Chondrocyte (in vitro differentiated cells): ENCODE measurements around the gene COL8A1. TPM values are rescaled to one million over a fixed set of nuclear protein-coding genes. Genes with fewer than 3 reads are reported as not detected.

Source experiments
- DNase-seq: peaks from one replicate; pipeline ENCODE4 v3.0.0; 2021; ENCODE audit warnings: mixed read lengths, low spot score
- H3K27ac Mint-ChIP-seq: one replicate; pipeline ENCODE4 v1.8.0; 2021; ENCODE audit warnings: mild to moderate bottlenecking, moderate library complexity, mixed read lengths; ENCODE audit not compliant: unreplicated experiment
- H3K27me3 Mint-ChIP-seq: 2 replicates; pipeline ENCODE4 v1.8.0; 2021; ENCODE audit warnings: low read depth, mixed read lengths
- H3K36me3 Mint-ChIP-seq: 2 replicates; pipeline ENCODE4 v1.8.0; 2021; ENCODE audit warnings: low read depth, mixed read lengths
- H3K4me1 Mint-ChIP-seq: 2 replicates; pipeline ENCODE4 v1.8.0; 2021; ENCODE audit warnings: low read depth, mild to moderate bottlenecking, mixed read lengths
- H3K4me3 Mint-ChIP-seq: one replicate; pipeline ENCODE4 v1.8.0; 2021; ENCODE audit warnings: mild to moderate bottlenecking, moderate library complexity, mixed read lengths; ENCODE audit not compliant: unreplicated experiment
- H3K9me3 Mint-ChIP-seq: 2 replicates; pipeline ENCODE4 v1.8.0; 2021; ENCODE audit warnings: low read depth, mixed read lengths
- total RNA-seq: library from RNA; stranded (reverse); gene quantifications from 3 replicates; pipeline ENCODE4 v1.2.1, GENCODE V29; 2021
- TF ChIP-seq, protein P1 (sequence below): fragments of 200-600 bp; sonication (generic); IDR thresholded peaks from 2 replicates; pipeline ENCODE4 v1.5.0; 2021; ENCODE audit warnings: antibody characterized with exemption, mild to moderate bottlenecking, moderate library complexity

COL8A1 gene
- total RNA-seq, 1 donor from 2014 or later = 2,343 TPM

DNA sequence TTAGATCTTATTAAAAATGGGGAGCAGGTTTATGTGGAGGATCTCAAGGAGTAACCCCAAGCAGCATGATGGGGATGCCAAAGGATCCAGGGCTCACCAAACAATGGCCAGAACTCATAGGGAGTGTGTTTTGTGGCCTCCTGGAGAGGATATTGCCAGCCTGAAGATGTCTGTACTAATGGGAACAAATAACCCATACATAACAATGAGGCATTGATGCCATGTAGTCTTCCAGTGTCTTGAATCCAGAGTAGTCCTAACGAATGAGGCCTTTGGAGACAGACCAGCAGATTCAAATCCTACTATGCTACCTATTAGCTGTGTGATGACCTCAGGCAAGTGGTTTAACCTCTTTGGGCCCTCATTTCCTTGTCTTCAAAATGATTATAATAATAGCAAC lies 134.3 kb downstream of the COL8A1 start:
- Mint-ChIP-seq H3K4me3 (no peak overlapping the region), H3K27ac (peak overlapping the region; percentile 57)

DNA sequence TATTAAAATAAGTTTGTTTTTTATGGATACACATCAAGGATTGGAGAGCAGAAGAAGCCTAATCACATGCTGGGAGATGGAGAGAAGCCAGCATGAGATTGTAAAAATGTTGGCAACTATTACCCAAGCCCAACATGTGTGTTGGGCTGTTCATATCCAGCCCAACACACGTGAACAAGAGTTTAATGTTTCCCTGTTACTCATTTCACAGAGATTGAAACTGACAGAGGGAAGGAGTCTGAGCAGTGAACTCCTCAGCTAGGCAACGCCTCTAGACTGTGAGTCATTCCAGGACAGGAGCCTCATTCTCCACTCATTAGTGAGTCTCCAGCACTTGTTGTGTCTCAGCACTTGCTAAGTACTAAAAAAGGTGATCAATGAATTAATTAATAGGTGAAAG lies 136.1 kb downstream of the COL8A1 start:
- TF ChIP-seq, protein P1, sequence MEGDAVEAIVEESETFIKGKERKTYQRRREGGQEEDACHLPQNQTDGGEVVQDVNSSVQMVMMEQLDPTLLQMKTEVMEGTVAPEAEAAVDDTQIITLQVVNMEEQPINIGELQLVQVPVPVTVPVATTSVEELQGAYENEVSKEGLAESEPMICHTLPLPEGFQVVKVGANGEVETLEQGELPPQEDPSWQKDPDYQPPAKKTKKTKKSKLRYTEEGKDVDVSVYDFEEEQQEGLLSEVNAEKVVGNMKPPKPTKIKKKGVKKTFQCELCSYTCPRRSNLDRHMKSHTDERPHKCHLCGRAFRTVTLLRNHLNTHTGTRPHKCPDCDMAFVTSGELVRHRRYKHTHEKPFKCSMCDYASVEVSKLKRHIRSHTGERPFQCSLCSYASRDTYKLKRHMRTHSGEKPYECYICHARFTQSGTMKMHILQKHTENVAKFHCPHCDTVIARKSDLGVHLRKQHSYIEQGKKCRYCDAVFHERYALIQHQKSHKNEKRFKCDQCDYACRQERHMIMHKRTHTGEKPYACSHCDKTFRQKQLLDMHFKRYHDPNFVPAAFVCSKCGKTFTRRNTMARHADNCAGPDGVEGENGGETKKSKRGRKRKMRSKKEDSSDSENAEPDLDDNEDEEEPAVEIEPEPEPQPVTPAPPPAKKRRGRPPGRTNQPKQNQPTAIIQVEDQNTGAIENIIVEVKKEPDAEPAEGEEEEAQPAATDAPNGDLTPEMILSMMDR = no peak
- H3K9me3 Mint-ChIP-seq = no peaks in the 10 kb centered on the region
- H3K27ac Mint-ChIP-seq = peak overlapping the region; percentile 84
- no peak for DNase-seq
- H3K4me3 Mint-ChIP-seq = no peak overlapping the region
- no peaks in the 10 kb centered on the region for H3K27me3 Mint-ChIP-seq
- peaks cover 36% of the 10 kb centered on the region for H3K36me3 Mint-ChIP-seq
- peaks cover 81% of the 10 kb centered on the region for H3K4me1 Mint-ChIP-seq

More for the DNA sequence above, 134.3 kb downstream of the COL8A1 start:
- no peak for DNase-seq
- TF ChIP-seq, protein P1 = no peak
- H3K9me3 Mint-ChIP-seq = no peaks in the 10 kb centered on the region
- H3K4me1 Mint-ChIP-seq = peaks cover 81% of the 10 kb centered on the region
- no peaks in the 10 kb centered on the region for H3K27me3 Mint-ChIP-seq
- H3K36me3 Mint-ChIP-seq = peaks cover 45% of the 10 kb centered on the region

DNA sequence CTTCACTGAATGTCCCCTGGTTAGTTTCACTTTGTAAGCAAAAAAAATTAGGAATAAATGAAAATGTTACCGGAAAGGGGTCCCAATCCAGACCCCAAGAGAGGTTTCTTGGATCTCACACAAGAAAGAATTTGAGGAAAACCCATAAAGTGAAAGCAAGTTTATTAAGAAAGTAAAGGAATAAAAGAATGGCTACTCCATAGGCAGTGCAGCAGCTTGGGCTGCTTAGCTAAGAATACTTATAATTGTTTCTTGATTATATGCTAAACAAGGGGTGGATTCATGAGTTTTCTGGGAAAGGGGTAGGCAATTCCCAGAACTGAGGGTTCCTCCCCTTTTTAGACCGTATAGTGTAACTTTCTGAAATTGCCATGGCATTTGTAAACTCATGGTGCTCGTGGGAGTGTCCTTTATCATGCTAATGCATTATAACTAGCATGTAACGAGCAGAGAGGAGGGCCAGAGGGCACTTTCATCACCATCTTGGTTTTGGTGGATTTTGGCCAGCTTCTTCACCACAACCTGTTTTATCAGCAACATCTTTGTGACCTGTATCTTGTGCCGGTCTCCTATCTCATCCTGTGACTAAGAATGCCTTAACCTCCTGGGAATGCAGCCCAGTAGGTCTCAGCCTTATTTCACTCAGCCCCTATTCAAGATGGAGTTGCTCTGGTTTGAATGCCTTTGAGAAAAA lies 138.3 kb downstream of the COL8A1 start:
- no peak overlapping the region for H3K4me3 Mint-ChIP-seq
- no peaks in the 10 kb centered on the region for H3K27me3 Mint-ChIP-seq
- TF ChIP-seq, protein P1 = no peak
- H3K36me3 Mint-ChIP-seq = peaks cover 36% of the 10 kb centered on the region
- H3K9me3 Mint-ChIP-seq = no peaks in the 10 kb centered on the region
- H3K4me1 Mint-ChIP-seq = peaks cover 88% of the 10 kb centered on the region
- peak overlapping the region; percentile 84 for H3K27ac Mint-ChIP-seq
- no peak for DNase-seq

DNA sequence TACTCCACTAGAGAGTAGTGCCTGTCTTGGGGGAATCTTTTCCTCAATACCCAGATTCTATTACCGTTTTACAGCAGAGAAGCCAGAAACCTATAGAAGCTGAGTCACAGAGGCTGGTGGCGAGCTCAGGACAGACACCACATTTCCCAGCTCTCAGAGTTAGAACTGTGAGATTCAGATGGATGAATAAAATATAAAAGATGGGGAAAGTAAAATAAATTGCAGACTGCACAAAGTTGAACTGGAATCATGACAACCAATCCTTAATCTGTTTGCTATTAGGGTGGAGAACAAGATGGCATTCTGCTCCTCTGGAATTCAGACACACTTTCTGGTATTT lies 138.8 kb downstream of the COL8A1 start:
- TF ChIP-seq, protein P1 = no peak
- Mint-ChIP-seq H3K4me3 (no peak overlapping the region), H3K27me3 (no peaks in the 10 kb centered on the region), H3K27ac (peak overlapping the region; percentile 84), H3K4me1 (peaks cover 90% of the 10 kb centered on the region), H3K9me3 (no peaks in the 10 kb centered on the region), H3K36me3 (peaks cover 36% of the 10 kb centered on the region)
- DNase-seq = no peak

DNA sequence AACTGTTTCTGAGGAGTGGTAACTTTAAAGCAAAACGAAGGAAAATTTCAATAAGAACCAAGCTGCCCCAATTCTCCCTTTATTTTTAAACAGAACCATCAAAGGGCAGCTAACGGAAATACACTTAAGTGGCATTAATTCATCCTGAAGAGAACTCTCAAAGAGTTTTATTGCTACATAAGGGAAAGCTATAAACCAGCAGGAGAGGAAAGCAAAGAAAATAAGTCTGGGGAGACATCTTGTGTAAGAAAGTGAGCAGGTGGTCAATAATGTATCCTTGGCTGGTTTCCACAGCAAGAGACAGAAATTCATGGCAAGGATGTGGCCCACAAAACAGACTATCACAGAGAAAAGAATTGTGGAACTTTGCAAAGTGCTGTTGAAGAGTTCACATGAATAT lies 139.3 kb downstream of the COL8A1 start:
- no peak for DNase-seq
- TF ChIP-seq, protein P1 = no peak
- H3K27ac Mint-ChIP-seq = peak overlapping the region; percentile 84
- no peaks in the 10 kb centered on the region for H3K9me3 Mint-ChIP-seq
- H3K4me1 Mint-ChIP-seq = peaks cover 88% of the 10 kb centered on the region
- no peaks in the 10 kb centered on the region for H3K27me3 Mint-ChIP-seq
- H3K36me3 Mint-ChIP-seq = peaks cover 36% of the 10 kb centered on the region
- no peak overlapping the region for H3K4me3 Mint-ChIP-seq
